GM18867 (cell line): Measurements from ENCODE around the gene NUP210L.

ENCODE experiments used
- ATAC-seq: cut with Tn5 transposase; IDR thresholded peaks from one replicate; pipeline ENCODE4 v1.9.1; 2021; ENCODE audit warnings: mild to moderate bottlenecking, moderate library complexity; ENCODE audit not compliant: unreplicated experiment

Gene NUP210L

DNA sequence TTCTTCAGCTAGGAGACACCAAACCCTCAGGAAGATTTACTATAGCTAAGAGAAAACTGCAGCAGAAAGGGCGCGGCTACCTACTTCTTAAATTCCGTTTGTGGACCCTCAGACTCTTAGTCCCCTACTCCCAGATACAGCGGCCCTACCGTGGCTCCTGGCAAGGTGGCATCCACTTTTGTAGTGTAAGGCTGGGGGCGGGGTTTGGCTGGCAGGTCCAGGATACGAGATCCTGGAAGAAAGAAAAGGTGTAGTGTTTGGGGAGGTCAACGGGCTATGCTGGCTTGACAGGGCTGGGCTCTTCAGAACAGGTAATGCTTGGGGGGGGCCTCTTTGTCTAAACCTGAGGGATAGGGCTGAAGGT is 186.9 kb downstream of the NUP210L start:
- ATAC-seq: no peak

- peak; percentile 67 for ATAC-seq
Measured at GRCh38 chr1:153967107-153967999, 187.5 kb downstream of the NUP210L start, which contains the start of gene CREB3L4. Gene CREB3L4, plus strand, starts transcription at chr1:153967902. Its CDS starts 624 bp downstream, at chr1:153968526.

GRCh38 chr1:153963850-153964331 is 191.0 kb downstream of the NUP210L start:
- ATAC-seq: no peak

GRCh38 chr1:153963030-153963849 is 191.6 kb downstream of the NUP210L start, which contains the start of gene SLC39A1:
Gene SLC39A1, minus strand, starts transcription at chr1:153963537. Its CDS starts 822 bp downstream, at chr1:153962715.
- ATAC-seq: peak; percentile 51

DNA sequence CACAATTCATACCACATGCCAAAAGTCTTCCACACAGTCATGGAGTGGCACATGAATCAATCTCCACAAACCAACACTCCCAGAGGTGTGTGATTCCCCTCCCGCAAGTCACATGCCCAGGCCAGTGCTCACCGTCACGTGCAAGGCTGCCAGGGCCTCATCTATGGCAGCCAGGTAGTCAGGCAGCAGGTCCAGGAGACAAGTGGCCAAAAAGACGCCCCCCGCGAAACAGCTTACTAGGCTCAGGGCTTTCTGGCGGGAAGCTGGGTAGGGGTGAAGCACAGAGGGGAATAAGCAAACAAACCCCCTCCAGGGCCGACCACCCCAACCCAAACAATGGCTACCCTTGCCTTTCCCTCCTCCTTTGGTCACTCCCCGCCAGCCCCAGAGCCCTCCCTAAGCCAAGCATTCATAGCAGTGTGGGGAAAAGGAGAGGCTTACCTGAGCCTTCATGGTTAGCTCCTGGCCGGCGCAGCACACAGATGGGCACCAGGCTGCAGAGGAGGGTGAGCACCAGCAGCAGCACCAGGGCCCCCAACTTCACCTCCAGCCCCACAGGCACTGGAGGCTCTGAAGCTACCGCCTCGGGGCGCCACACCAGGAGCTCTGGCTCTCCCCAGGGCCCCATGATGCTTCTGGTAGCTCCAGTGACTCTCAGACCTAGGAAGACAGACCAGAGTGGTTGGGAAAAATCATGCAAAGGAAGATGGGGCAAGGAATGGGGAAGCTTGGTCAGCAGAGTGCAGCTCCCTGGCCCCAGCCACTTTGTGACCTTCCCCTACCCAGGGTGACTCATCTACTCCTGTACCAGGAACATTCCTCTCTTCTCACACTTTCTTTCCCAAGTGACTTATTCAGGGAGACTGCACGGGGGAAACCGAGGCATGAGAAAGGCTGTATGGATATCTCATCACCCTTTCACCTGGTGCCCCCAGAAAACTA is 192.5 kb downstream of the NUP210L start:
- no peak for ATAC-seq

DNA sequence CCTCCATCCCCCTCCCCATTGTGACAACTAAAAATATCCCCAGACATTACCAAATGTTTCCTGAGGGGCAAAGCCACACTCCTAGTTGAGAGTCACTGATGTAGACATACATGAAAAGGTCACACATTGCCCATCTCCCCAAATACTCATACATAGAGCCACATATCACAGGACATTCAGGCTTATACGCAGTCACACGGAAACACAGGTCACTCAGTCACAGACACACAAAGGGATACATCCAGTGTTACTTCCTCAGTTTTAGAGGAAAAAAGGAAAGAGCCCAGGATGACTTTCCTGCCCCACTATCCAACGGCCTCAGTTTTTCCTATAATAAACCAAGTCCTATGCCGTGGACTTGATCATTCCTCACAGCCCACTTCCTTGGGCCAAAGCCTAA is 193.5 kb downstream of the NUP210L start:
- ATAC-seq: no peak

GRCh38 chr1:153960206-153960605 is 194.7 kb downstream of the NUP210L start:
- no peak for ATAC-seq

- ATAC-seq: no peak
Measured at GRCh38 chr1:153959454-153959853, 195.4 kb downstream of the NUP210L start.

- ATAC-seq: no peak
Measured at GRCh38 chr1:153958961-153959260, 196.0 kb downstream of the NUP210L start.

DNA sequence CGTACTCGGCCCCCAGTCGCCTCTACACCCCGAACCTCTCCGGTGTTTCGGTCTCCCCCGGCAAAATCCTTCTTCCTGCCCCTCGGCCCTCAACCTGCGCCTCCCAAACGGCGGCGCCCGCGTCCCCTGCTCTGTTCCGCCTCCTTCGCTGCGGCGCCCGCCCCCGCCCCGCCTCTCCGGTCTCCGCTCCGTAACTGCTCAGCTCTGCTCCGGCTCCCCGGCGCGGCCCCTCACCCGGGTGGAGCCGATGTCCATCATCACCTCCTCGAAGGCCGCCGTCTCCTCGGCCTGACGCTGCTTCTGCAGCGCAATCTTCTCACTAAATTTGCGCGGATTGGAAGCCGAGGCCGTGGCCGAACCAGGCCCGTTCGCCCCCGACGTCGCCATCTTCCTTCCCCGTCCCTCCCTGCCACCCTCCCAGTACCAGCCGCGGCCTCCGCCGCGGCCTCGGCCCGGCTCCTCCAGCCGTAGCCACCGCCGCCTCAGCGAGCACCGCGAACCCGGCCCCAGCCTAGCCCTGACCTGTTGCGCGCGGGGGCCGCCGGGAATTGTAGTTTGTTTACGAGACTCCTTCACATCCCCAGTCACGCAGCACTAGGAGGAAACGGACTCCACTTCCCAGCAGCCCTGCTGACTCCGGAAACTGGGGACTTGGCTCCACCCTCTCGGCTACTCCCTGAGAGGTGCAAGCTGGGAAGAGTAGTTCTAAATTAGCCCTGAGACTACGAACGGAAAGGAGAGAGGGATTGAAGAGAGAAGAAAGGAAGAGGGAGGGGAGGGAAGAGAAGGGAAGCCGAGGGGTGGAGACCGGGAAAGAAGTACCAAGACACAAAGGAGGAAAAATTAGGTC is 196.5 kb downstream of the NUP210L start, which contains the start of gene CRTC2:
Gene CRTC2, minus strand, starts transcription at position 502 of the 850 bp plus-strand sequence. Its CDS starts 115 bp downstream, at position 387.
- ATAC-seq: peak; percentile 66

GRCh38 chr1:153957744-153958110 is 197.1 kb downstream of the NUP210L start:
- peak; percentile 5 for ATAC-seq

DNA sequence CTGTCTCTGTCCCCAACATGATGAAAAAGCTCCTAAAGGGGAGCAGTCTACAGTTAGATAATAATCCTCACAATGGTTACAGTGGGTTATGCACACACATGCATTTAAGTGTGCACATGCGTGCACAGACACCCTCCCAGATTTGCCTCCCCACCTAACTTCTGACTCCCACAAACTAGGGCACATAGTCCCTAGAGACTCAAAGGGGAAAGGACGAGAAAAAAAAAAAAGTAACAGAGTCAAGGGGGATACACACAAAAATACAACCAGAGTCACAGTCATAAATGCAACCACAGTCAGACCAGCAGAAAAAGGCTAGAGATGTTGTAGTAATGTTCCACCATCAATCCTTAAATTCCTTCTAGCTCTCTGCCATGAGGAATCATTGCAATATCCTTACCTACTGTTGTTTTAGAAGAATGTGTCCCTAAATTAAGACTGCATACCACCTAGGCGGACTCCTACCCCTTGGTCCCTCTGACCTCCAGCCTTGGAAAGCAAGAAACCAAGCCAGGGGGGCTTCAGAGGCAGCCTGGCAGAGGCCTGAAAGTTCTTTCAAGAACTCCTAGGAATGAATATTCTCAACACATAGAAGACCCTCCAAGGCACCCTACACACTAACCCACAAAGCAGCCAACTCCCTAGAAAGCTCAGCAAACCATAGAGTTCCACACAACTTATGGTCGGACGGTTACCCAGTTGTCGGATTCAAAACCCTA is 197.7 kb downstream of the NUP210L start:
- ATAC-seq: no peak

DNA sequence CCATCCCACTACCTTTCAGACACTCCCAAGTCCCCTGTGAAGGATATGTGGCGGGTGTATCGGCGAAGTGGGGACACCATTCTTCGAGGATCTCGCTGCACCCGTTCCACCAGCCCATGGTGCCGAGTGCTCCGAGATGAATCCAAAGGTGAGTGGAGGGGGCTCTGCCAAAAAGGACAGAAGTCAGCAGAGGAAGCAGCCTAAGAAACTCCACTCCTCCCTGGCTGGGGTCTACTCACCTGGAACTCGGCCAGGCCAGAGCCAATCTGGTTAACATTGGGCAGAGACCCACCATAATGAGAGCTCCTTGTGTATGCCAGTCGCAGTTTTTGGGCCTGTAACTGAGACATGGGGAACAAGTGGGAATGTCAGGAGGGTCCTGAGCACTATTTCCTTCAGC is 200.0 kb downstream of the NUP210L start:
- ATAC-seq: no peak

- no peak for ATAC-seq
Measured at GRCh38 chr1:153953859-153954365, 201.0 kb downstream of the NUP210L start.

DNA sequence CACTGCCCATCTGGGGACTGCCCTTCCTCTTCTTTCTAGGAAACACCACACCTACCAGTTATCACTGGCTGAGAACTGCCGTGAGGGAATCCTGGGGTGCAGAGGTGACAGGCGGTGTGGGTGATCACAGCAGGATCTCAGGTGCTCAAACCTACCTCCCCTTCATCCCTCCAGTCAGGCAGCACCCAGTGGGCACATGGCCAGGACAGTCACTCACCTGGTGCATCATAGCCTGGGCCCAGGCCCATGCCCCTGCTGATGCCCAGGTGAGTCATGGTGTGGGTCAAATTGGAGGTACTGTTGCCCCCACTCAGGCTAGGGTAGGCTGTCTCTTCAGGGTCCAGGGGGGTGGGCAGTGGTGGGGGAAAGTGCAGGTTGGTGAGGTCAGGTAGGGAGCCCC is 203.1 kb downstream of the NUP210L start:
- no peak for ATAC-seq

DNA sequence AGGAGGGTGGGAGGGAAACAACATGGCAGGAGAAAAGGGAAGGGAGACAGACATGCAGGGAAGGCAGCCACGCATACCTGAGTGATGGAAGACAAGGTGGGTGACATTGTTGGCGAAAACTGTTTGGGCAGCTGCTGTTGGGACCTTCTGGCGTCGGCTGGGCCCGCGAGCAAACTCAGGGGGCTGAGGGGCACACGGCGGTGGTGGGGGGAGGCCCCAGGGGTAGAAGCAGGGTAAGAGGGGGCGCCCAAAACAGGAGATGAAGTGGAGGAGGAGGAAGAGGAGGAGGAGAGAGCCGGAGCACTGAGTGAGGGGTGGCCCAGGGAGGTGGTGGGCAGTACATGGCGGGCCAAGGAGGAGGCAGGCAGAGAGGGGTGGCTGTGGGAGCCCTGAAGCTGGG is 203.7 kb downstream of the NUP210L start:
- ATAC-seq: no peak

DNA sequence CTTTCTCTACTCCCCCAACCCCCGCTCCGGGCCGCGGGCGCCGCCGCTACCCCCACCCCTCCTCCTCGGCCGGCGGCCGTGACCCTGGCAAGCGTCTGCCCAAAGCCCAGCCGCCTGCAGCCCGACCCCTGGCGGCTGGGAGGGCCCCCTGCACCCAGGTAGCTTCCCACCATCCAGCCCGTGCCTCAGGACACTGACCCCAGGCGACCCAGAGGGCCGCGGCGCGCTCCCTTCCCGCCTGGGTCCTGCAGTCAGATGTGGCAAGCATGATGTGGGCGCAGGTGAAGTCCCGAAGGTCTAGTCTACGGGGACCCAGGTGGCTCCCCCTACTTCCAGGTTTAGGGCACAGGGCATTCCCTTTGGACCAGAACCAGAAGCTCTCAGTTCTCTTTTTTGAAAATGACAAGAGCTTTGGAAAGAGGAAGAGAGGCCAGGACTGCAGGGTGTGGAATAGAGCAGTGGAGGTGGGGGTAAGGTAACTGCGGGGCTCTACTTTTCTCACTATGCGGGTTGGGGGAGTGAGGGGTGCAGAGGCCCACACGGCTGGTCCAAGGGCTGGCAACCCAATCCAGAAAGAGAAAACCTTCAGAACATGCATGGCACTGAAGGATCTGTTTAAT is 208.1 kb downstream of the NUP210L start, which contains the start of gene DENND4B:
Gene DENND4B, minus strand, starts transcription at position 97 of the 620 bp plus-strand sequence. CDS start 2,344 bp downstream, outside the sequence.
- ATAC-seq: peak; percentile 65
